ENCODE data around the gene CADPS. TPM values are rescaled to one million over a fixed set of nuclear protein-coding genes. Genes with fewer than 3 reads are reported as not detected.

The CADPS gene
- total and polyA plus RNA-seq, 12 donors = 1.4 to 36.6 (median 21.6) TPM

GRCh38 chr3:62712746-62713145 is 162.5 kb downstream of the CADPS start:
- intact Hi-C loops (cut with DNase I) = no loop called here
- H3K4me3 ChIP-seq = no peak overlapping the region
- TF ChIP-seq, protein P1, sequence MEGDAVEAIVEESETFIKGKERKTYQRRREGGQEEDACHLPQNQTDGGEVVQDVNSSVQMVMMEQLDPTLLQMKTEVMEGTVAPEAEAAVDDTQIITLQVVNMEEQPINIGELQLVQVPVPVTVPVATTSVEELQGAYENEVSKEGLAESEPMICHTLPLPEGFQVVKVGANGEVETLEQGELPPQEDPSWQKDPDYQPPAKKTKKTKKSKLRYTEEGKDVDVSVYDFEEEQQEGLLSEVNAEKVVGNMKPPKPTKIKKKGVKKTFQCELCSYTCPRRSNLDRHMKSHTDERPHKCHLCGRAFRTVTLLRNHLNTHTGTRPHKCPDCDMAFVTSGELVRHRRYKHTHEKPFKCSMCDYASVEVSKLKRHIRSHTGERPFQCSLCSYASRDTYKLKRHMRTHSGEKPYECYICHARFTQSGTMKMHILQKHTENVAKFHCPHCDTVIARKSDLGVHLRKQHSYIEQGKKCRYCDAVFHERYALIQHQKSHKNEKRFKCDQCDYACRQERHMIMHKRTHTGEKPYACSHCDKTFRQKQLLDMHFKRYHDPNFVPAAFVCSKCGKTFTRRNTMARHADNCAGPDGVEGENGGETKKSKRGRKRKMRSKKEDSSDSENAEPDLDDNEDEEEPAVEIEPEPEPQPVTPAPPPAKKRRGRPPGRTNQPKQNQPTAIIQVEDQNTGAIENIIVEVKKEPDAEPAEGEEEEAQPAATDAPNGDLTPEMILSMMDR (IDR thresholded peaks at IDR 0.05) = no peak
- H3K36me3 ChIP-seq = no peaks in the 10 kb centered on the region
- DNase-seq = no peak
- no peaks in the 10 kb centered on the region for H3K27me3 ChIP-seq
- no peaks in the 10 kb centered on the region for H3K9me3 ChIP-seq
- ATAC-seq = no peak
- H3K4me1 ChIP-seq = peaks cover 0 to 12% (median 0%) of the 10 kb centered on the region in 9 donors
- H3K27ac ChIP-seq = no peak overlapping the region

GRCh38 chr3:62710751-62711150 is 164.5 kb downstream of the CADPS start:
- Histone ChIP-seq H3K36me3 (no peaks in the 10 kb centered on the region), H3K9me3 (no peaks in the 10 kb centered on the region), H3K27ac (no peak overlapping the region), H3K4me1 (peaks cover 0 to 12% (median 0%) of the 10 kb centered on the region in 9 donors), H3K4me3 (no peak overlapping the region), H3K27me3 (no peaks in the 10 kb centered on the region)
- WGBS, 2 donors = 45 to 50% methylated on average over 3 of the region's 3 CpGs
- TF ChIP-seq, protein P1 (IDR thresholded peaks at IDR 0.05) = no peak
- ATAC-seq (no peak), DNase-seq (no peak)
- intact Hi-C loops (cut with DNase I) = no loop called here

DNA sequence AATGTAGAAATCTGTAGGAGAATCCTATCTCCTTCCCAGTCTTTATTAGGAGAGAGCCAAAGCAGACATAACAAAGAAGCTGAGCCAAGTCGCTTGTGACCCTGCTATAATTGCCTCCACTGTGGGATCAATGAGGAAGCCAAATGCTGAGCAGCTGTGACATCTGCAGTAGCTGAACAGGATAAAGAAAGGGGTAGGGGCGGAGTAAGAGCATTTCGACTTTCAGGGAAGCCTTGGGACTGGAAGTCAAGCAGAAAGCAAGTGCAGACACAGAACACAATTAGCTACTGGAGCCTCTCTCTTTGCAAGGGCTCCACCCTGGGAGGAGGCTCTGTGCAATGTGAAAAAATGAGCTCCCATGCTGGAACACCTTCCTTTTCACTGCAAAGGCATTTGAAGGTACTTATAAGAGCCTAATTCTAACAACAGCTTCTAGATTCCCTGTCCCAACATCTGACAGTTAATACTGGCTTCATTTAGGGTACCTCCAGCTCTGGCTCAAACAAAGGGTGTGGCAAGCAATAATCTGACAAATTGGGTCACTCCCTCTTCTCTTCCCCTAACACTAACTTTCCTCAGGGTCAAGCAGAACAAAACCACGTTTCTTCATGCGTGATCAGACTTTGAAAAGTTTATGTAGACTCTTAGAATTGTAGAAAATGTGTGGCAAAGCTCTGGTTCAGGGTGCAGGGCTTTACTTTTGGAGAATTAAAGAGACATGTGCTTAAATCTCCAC is 166.4 kb downstream of the CADPS start:
- ATAC-seq (no peak), DNase-seq (no peak)
- no peak overlapping the region for H3K27ac ChIP-seq
- intact Hi-C loops (cut with DNase I) = no loop called here
- no peak overlapping the region for H3K4me3 ChIP-seq
- H3K9me3 ChIP-seq = no peaks in the 10 kb centered on the region
- TF ChIP-seq, protein P1 (IDR thresholded peaks at IDR 0.05) = no peak
- peaks cover 0 to 12% (median 0%) of the 10 kb centered on the region in 9 donors for H3K4me1 ChIP-seq
- no peaks in the 10 kb centered on the region for H3K36me3 ChIP-seq
- H3K27me3 ChIP-seq = no peaks in the 10 kb centered on the region
- WGBS, 2 donors = 39 to 46% methylated on average over 5 of the region's 5 CpGs

GRCh38 chr3:62705721-62706120 is 169.5 kb downstream of the CADPS start:
- ATAC-seq = no peak
- intact Hi-C loops (cut with DNase I) = no loop called here
- no peak overlapping the region for H3K27ac ChIP-seq

More at GRCh38 chr3:62705721-62706120, 169.5 kb downstream of the CADPS start:
- Histone ChIP-seq H3K9me3 (no peaks in the 10 kb centered on the region), H3K4me1 (peaks cover 0 to 7% (median 0%) of the 10 kb centered on the region in 9 donors), H3K27me3 (no peaks in the 10 kb centered on the region), H3K36me3 (no peaks in the 10 kb centered on the region), H3K4me3 (no peak overlapping the region)
- no peak for DNase-seq
- 49 to 55% methylated on average over 2 of the region's 2 CpGs for WGBS, 2 donors
- TF ChIP-seq, protein P1 (IDR thresholded peaks at IDR 0.05) = no peak
